GM12892 (cell line): ENCODE data around the gene NTPCR.
"Not testable (repeated sequence)": the region's sequence is repeated elsewhere in the genome, so short reads cannot be mapped to it uniquely, and the experiment has no call there.

Source experiments
- POLR2A ChIP-seq: IDR thresholded peaks from 2 replicates; pipeline ENCODE4 v1.6.1; 2011; ENCODE audit warnings: low read depth, low read length, control low read depth
- POLR2AphosphoS5 ChIP-seq: IDR thresholded peaks from 2 replicates; pipeline ENCODE4 v1.6.1; 2011; ENCODE audit warnings: low read depth, low read length, control low read depth

- not testable (repeated sequence) for TF ChIP-seq POLR2A, POLR2AphosphoS5
These were observed 23.2 kb upstream of the NTPCR start for GRCh38 chr1:232927166-232927565.
